Pancreas (tissue), 10 donors: ENCODE results near the gene ZNF544. TPM values are rescaled to one million over a fixed set of nuclear protein-coding genes. Genes with fewer than 3 reads are reported as not detected.

ENCODE experiments used
- ATAC-seq, 4 donors: fragments of 200-7000 bp; cut with Tn5 transposase; one replicate each; pipeline versions ENCODE4 v1.8.0 to v1.9.1; 2020; ENCODE audit warnings: mild to moderate bottlenecking in 4 of 4, moderate library complexity in 4 of 4
- DNase-seq, 6 donors: peaks; one replicate each; pipeline ENCODE4 v3.0.0-alpha.2; 2020
- FAIRE-seq: peaks from 2 replicates; lab custom pipeline; 2012; peaks lifted over from hg19 to GRCh38; lab: Jason Lieb, UNC
- H3K27ac ChIP-seq, 4 donors: fragments of 200-600 bp; sonication (generic); 1 replicate in 3 of 4; 2 replicates in 1 of 4; pipeline versions ENCODE4 v1.5.0 to v1.8.0; 2020
- H3K27me3 ChIP-seq, 4 donors: fragments of 200-600 bp; one replicate each; pipeline ENCODE4 v1.8.0; 2021
- H3K36me3 ChIP-seq, 3 donors: fragments of 200-600 bp; sonication (generic) in 1 of 3; one replicate each; pipeline versions ENCODE4 v1.5.0 to v1.8.0; 2020 to 2021
- H3K4me1 ChIP-seq, 3 donors: fragments of 200-600 bp; one replicate each; pipeline ENCODE4 v1.8.0; 2021
- H3K4me3 ChIP-seq, 4 donors: fragments of 200-600 bp; sonication (generic) in 2 of 4; one replicate each; pipeline versions ENCODE4 v1.5.0 to v1.8.0; 2020 to 2021
- H3K9me3 ChIP-seq, 4 donors: fragments of 200-600 bp; one replicate each; pipeline ENCODE4 v1.8.0; 2021
- WGBS, 2 donors: extraction: QIAGEN DNeasy Blood & Tissue Kit; methylation state at CpG; one replicate each; pipeline ENCODE4 v1.1.7; 2013; 5-methylcytosine and 5-hydroxymethylcytosine counted together
- intact Hi-C, 3 donors: fragments of 100-400 bp; cut with DNase I; formaldehyde crosslinking; loops; one replicate each; pipeline versions ENCODE4 v1.11.1 to v1.14.2; 2022
- polyA plus RNA-seq, 2 donors: library from polyadenylated mRNA; stranded (reverse); fragments of 200-250 nt; gene quantifications; one replicate each; pipeline ENCODE4 v1.2.3, GENCODE V29; 2013
- total RNA-seq, 6 donors: library from RNA; stranded (reverse); fragmentation: NEBNext Ultra II Directional in 4 of 6; extraction: Animal tissue kit (Norgen Biotek cat#: 25700) in 4 of 6; gene quantifications; one replicate each; pipeline versions ENCODE4 v1.2.1 to v1.2.4, GENCODE V29; 2021 to 2023
- TF ChIP-seq, protein P1 (sequence below), 4 donors: fragments of 200-600 bp; sonication (generic) in 3 of 4; IDR thresholded peaks; one replicate each; pipeline versions ENCODE4 v1.5.0 to v1.8.0; 2021; ENCODE audit warnings: antibody characterized with exemption in 4 of 4
- donor health status: healthy with polysubstance abuse.
- donor health status: DM: no; HTN: no; CAD: no; lungs with moderate emphysema.
- donor health status: DM: no; HTN: no; CAD: no.
- donor health status: control.
- donor health status: control.
- donor health status: Bipolar disorder and iron deficiency.
- donor health status: DM: yes; HTN: yes; CAD: no.
- donor health status: DM: no; HTN: no; CAD: no.
- donor health status: DM: no; HTN: no; CAD: no.
- donor health status: DM: yes; HTN: yes; CAD: no.

Gene ZNF544
- total and polyA plus RNA-seq, 8 donors, result 6.5 to 15.8 (median 9.7) TPM

DNA sequence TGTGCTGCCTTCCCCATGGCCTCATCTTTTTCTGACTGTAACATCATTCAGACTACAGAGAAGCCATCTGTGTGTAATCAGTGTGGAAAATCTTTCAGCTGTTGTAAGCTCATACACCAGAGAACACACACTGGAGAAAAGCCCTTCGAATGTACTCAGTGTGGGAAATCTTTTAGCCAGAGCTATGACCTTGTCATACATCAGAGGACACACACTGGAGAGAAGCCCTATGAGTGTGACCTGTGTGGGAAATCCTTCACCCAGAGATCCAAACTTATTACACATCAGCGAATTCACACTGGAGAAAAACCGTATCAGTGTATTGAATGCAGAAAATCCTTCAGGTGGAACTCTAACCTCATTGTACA lies 32.9 kb downstream of the ZNF544 start:
- FAIRE-seq, result no peak
- 95 to 96% methylated on average over 3 of the region's 3 CpGs for WGBS, 2 donors

DNA sequence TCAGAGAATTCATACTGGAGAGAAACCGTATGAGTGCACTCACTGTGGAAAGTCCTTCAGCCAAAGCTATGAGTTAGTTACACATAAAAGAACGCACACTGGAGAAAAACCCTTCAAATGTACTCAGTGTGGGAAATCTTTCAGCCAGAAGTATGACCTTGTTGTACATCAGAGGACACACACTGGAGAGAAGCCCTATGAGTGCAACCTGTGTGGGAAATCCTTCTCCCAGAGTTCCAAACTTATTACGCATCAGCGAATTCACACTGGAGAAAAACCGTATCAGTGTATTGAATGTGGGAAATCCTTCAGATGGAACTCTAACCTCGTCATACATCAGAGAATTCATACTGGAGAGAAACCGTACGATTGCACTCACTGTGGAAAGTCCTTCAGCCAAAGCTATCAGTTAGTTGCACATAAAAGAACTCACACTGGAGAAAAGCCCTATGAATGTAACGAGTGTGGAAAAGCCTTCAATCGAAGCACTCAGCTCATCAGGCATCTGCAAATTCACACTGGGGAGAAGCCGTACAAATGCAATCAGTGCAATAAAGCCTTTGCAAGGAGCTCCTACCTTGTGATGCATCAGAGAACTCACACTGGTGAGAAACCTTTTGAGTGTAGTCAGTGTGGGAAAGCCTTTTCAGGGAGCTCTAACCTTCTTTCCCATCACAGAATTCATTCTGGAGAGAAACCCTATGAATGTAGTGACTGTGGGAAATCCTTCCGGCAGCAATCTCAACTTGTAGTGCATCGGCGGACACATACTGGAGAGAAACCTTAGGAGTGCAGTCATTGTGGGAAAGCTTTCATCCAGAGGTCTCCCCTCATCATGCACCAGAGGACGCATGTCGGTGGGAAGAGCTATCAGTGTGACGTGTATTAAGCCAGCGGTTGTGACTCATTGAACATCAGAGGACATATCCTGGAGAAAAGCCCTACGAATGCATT lies 33.5 kb downstream of the ZNF544 start:
- 97 to 98% methylated on average over 19 of the region's 19 CpGs for WGBS, 2 donors
- H3K36me3 ChIP-seq, result peaks cover 0 to 19% (median 7%) of the 10 kb centered on the region in 3 donors
- TF ChIP-seq, protein P1, sequence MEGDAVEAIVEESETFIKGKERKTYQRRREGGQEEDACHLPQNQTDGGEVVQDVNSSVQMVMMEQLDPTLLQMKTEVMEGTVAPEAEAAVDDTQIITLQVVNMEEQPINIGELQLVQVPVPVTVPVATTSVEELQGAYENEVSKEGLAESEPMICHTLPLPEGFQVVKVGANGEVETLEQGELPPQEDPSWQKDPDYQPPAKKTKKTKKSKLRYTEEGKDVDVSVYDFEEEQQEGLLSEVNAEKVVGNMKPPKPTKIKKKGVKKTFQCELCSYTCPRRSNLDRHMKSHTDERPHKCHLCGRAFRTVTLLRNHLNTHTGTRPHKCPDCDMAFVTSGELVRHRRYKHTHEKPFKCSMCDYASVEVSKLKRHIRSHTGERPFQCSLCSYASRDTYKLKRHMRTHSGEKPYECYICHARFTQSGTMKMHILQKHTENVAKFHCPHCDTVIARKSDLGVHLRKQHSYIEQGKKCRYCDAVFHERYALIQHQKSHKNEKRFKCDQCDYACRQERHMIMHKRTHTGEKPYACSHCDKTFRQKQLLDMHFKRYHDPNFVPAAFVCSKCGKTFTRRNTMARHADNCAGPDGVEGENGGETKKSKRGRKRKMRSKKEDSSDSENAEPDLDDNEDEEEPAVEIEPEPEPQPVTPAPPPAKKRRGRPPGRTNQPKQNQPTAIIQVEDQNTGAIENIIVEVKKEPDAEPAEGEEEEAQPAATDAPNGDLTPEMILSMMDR (IDR thresholded peaks at IDR 0.05), result no peak
- intact Hi-C loops, result loop anchor here (10.0 kb wide), 3 partner anchors 57 to 137 kb away; no protein-coding TSS in a partner anchor
- H3K4me1 ChIP-seq, result no peaks in the 10 kb centered on the region
- ATAC-seq (no peak), DNase-seq (no peak), FAIRE-seq (no peak)
- H3K4me3 ChIP-seq, result no peak overlapping the region
- H3K9me3 ChIP-seq, result peaks cover 0 to 52% (median 15%) of the 10 kb centered on the region in 4 donors
- H3K27me3 ChIP-seq, result no peaks in the 10 kb centered on the region
- H3K27ac ChIP-seq, result no peak overlapping the region

More for the DNA sequence above, 32.9 kb downstream of the ZNF544 start:
- DNase-seq, result no peak
- Histone ChIP-seq H3K27me3 (no peaks in the 10 kb centered on the region), H3K4me1 (no peaks in the 10 kb centered on the region), H3K4me3 (no peak overlapping the region), H3K27ac (no peak overlapping the region), H3K9me3 (peaks cover 0 to 52% (median 15%) of the 10 kb centered on the region in 4 donors), H3K36me3 (peaks cover 0 to 25% (median 7%) of the 10 kb centered on the region in 3 donors)
- no peak for ATAC-seq
- TF ChIP-seq, protein P1 (IDR thresholded peaks at IDR 0.05), result no peak
- intact Hi-C loops, result loop anchor here (10.0 kb wide), 3 partner anchors 57 to 137 kb away; no protein-coding TSS in a partner anchor

DNA sequence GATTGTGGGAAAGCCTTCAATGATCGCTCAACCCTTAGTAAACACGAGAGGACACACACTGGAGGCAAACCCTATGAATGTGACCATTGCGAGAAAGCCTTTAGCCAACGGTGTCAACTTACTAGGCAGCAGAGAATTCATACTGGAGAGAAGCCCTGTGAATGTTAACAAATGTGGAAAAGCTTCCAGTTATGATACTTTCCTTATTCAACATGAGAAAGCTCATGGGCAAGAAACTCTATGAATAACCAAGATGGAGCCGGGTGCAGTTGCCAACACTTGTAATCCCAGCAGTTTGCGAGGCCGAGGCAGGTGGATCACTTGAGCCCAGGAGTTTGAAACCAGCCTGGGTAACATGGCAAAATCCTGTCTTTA lies 34.2 kb downstream of the ZNF544 start:
- no peak for FAIRE-seq
- TF ChIP-seq, protein P1 (IDR thresholded peaks at IDR 0.05), result no peak
- no peak for ATAC-seq
- no peak overlapping the region for H3K4me3 ChIP-seq
- peaks cover 0 to 18% (median 7%) of the 10 kb centered on the region in 3 donors for H3K36me3 ChIP-seq
- intact Hi-C loops, result loop anchor here (10.0 kb wide), 3 partner anchors 58 to 138 kb away; no protein-coding TSS in a partner anchor
- H3K27ac ChIP-seq, result no peak overlapping the region
- WGBS, 2 donors, result 97 to 99% methylated on average over 7 of the region's 7 CpGs
- DNase-seq, result no peak
- H3K27me3 ChIP-seq, result no peaks in the 10 kb centered on the region
- H3K4me1 ChIP-seq, result no peaks in the 10 kb centered on the region
- peaks cover 0 to 51% (median 15%) of the 10 kb centered on the region in 4 donors for H3K9me3 ChIP-seq

DNA sequence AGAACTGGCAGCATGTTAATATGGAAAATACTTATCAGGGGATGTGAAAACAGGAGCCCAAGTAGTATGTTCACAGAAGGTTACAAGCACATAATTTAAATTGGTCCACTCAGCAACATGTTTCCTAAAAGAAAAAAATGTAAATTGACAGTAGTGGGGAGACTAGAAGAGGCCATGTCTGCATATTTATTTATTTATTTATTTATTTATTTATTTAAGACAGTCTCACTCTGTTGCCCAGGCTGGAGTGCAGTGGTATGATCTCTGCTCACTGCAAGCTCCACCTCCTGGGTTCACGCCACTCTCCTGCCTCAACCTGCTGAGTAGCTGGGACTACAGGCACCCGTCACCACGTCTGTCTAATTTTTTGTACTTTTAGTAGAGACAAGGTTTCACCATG lies 36.4 kb downstream of the ZNF544 start:
- Histone ChIP-seq H3K4me3 (no peak overlapping the region), H3K9me3 (peaks cover 0 to 39% (median 11%) of the 10 kb centered on the region in 4 donors), H3K27ac (no peak overlapping the region), H3K27me3 (no peaks in the 10 kb centered on the region), H3K4me1 (no peaks in the 10 kb centered on the region), H3K36me3 (peaks cover 0 to 11% (median 0%) of the 10 kb centered on the region in 3 donors)
- TF ChIP-seq, protein P1 (IDR thresholded peaks at IDR 0.05), result no peak
- intact Hi-C loops, result loop anchor here (10.0 kb wide), 3 partner anchors 60 to 140 kb away; no protein-coding TSS in a partner anchor
- DNase-seq, result no peak
- 98 to 99% methylated on average over 3 of the region's 3 CpGs for WGBS, 2 donors
- no peak for ATAC-seq
- no peak for FAIRE-seq
